Neutrophil (primary cell): ENCODE results near the gene IRAK1BP1.
A peak's percentile ranks its signal among the peaks of the same experiment; 100 is the strongest.

ENCODE experiments used
- H3K27ac ChIP-seq: fragments of 200-600 bp; sonication (generic); 2 replicates; pipeline ENCODE4 v1.5.1; 2016; ENCODE audit warnings: mild to moderate bottlenecking, moderate library complexity
- H3K27me3 ChIP-seq: fragments of 200-600 bp; sonication (generic); 2 replicates; pipeline ENCODE4 v1.6.0; 2016; ENCODE audit warnings: mild to moderate bottlenecking
- H3K36me3 ChIP-seq: fragments of 200-600 bp; sonication (generic); 2 replicates; pipeline ENCODE4 v1.5.1; 2017
- H3K4me1 ChIP-seq, 2 experiments: fragments of 200-600 bp in 1 of 2; sonication (generic) in 1 of 2; 1 replicate in 1 of 2; 2 replicates in 1 of 2; pipeline versions ENCODE4 v1.5.1 to v1.6.1; 2013 to 2016; ENCODE audit warnings: low read depth in 1 of 2, low read length in 1 of 2, mild to moderate bottlenecking in 1 of 2, moderate library complexity in 1 of 2; ENCODE audit not compliant: control insufficient read depth in 1 of 2, insufficient read depth in 1 of 2
- H3K4me3 ChIP-seq, 2 experiments: fragments of 200-600 bp in 1 of 2; sonication (generic) in 1 of 2; 1 replicate in 1 of 2; 2 replicates in 1 of 2; pipeline ENCODE4 v1.5.1; 2013 to 2016; ENCODE audit warnings: low read depth in 1 of 2, low read length in 1 of 2, mild to moderate bottlenecking in 1 of 2, moderate library complexity in 1 of 2
- H3K9me3 ChIP-seq: fragments of 200-600 bp; sonication (generic); 2 replicates; pipeline ENCODE4 v1.5.1; 2016
- TF ChIP-seq, protein P1 (sequence below): fragments of 200-600 bp; sonication (generic); IDR thresholded peaks from 2 replicates; pipeline ENCODE4 v1.5.1; 2016; ENCODE audit warnings: antibody characterized with exemption

The IRAK1BP1 gene

DNA sequence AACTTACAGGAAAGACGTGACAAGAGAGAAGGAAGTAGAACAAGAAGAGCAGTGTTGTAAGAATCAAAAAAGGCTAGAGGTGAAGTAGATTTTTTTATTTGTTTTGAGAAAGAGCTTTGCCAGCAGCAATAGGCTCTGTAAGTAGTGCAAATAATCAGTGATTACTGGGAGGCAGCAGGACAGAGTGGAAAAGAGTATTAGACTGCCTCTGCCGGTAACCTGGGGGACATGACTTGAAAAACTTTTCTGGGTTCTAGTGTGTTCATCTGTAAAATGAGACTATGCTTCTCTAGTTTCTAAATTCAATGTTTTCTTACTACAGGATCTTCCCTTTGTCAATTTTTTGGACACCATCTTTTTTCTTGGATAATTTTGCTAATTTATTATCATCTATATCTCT is 5.8 kb upstream of the IRAK1BP1 start:
- H3K27me3 ChIP-seq = no peaks in the 10 kb centered on the region
- no peak overlapping the region for H3K27ac ChIP-seq
- H3K4me3 ChIP-seq = no peak overlapping the region
- no peaks in the 10 kb centered on the region for H3K4me1 ChIP-seq
- TF ChIP-seq, protein P1, sequence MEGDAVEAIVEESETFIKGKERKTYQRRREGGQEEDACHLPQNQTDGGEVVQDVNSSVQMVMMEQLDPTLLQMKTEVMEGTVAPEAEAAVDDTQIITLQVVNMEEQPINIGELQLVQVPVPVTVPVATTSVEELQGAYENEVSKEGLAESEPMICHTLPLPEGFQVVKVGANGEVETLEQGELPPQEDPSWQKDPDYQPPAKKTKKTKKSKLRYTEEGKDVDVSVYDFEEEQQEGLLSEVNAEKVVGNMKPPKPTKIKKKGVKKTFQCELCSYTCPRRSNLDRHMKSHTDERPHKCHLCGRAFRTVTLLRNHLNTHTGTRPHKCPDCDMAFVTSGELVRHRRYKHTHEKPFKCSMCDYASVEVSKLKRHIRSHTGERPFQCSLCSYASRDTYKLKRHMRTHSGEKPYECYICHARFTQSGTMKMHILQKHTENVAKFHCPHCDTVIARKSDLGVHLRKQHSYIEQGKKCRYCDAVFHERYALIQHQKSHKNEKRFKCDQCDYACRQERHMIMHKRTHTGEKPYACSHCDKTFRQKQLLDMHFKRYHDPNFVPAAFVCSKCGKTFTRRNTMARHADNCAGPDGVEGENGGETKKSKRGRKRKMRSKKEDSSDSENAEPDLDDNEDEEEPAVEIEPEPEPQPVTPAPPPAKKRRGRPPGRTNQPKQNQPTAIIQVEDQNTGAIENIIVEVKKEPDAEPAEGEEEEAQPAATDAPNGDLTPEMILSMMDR = no peak
- no peaks in the 10 kb centered on the region for H3K9me3 ChIP-seq
- H3K36me3 ChIP-seq = no peaks in the 10 kb centered on the region

DNA sequence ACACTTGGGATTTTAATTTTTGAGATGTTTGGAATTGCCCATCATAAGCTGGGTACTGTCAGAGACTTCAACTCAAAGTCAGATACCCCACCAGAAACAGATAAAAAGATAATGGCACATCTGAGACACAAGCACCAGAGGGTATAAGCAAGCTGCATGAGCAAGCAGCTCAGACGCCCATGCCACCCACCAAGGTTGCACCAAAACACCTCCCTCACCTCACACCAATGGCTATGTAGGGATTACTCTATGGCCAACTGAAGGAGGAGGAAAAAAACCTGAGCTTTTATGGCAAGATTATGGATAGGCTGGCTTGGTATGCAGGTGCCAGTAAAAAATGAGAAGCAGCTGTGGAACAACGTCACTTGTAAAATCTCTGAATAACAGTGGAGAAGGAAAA is 3.8 kb upstream of the IRAK1BP1 start:
- no peak overlapping the region for H3K27ac ChIP-seq
- no peaks in the 10 kb centered on the region for H3K27me3 ChIP-seq
- TF ChIP-seq, protein P1 = no peak
- H3K4me3 ChIP-seq = no peak overlapping the region
- H3K9me3 ChIP-seq = no peaks in the 10 kb centered on the region
- H3K36me3 ChIP-seq = no peaks in the 10 kb centered on the region
- peaks cover 4 to 8% of the 10 kb centered on the region in 2 experiments for H3K4me1 ChIP-seq

DNA sequence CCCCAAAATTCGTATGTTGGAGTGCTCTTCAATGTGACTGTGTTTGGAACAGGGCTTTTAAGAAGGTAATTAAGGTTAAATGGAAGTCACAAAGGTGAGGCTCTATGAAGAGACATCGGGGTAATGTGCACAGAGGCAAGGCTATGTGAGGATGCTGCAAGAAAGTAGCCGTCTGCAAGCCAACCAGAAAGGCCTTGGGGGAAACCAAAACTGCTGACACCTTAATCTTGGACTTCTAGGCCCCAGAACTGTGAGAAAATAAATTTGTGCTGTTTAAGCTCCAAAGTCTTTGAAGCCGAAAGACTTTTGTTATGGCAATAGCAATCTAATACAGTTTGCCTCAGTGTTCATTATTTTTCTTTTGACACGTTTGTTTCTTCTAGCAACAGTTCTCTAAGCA is 2.4 kb upstream of the IRAK1BP1 start:
- Histone ChIP-seq H3K4me3 (no peak overlapping the region), H3K4me1 (peaks cover 4 to 8% of the 10 kb centered on the region in 2 experiments), H3K36me3 (no peaks in the 10 kb centered on the region), H3K27ac (no peak overlapping the region), H3K27me3 (no peaks in the 10 kb centered on the region), H3K9me3 (no peaks in the 10 kb centered on the region)
- TF ChIP-seq, protein P1 = no peak

DNA sequence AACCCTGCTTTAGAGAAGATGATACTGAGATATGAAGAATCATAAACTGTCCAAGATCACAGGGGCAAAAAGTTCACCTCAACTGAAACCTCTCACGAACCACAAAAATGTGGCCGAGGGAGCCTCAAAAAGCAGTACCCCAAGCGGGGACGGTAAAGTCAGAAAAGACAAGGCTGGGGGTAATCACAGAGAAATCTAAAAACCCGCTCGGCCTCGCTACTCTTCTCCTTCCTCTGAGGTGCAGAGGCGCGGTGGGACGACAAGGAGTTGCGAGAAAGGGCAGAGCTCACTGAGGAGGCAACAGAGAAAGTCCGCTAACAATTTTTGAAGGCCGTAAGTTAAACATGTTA is 356 bp upstream of the IRAK1BP1 start:
- Histone ChIP-seq H3K27me3 (no peaks in the 10 kb centered on the region), H3K9me3 (no peaks in the 10 kb centered on the region), H3K4me3 (peak overlapping the region; percentile 64 to 66), H3K27ac (no peak overlapping the region), H3K4me1 (peaks cover 4 to 8% of the 10 kb centered on the region in 2 experiments), H3K36me3 (no peaks in the 10 kb centered on the region)
- TF ChIP-seq, protein P1 = no peak

DNA sequence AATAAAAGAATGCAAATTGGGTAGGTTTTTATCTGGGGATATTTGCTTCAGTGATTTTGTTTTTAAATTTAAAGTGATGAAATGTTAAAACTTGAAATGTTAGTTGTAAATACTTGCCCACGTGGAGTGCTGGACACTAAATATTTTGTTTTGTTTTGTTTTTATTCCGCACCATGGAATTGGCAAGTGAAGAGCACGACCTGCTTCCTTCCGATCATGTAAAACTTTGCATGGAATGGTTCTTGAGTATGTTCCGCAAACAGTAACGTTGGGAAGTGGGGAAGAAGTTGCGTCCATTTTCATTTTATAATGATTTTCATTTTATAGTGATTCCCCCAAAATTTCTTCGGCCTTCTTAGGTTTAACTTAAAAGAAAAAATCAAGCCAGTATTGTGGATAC is 765 bp downstream of the IRAK1BP1 start:
- Histone ChIP-seq H3K4me1 (peaks cover 4 to 8% of the 10 kb centered on the region in 2 experiments), H3K9me3 (no peaks in the 10 kb centered on the region), H3K4me3 (peak overlapping the region; percentile 64 to 66), H3K27me3 (no peaks in the 10 kb centered on the region), H3K36me3 (no peaks in the 10 kb centered on the region), H3K27ac (no peak overlapping the region)
- TF ChIP-seq, protein P1 = no peak

DNA sequence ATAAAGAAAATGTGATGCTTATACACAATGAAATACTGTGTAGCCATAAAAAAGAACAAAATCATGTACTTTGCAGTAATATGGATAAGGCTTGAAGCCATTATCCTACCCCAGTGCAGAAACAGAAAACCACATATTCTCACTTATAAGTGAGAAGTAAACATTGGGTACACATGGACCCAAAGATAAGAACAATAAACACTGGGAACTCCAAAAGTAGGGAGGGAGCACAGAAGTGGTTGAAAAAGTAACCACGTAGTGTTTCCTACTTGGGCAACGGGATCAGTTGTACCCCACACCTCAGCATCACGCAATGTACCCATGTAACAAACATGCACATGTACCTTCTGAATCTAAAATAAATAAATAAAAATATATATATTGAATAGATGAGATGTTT is 8.2 kb downstream of the IRAK1BP1 start:
- no peaks in the 10 kb centered on the region for H3K27me3 ChIP-seq
- no peak overlapping the region for H3K4me3 ChIP-seq
- H3K27ac ChIP-seq = no peak overlapping the region
- TF ChIP-seq, protein P1 = no peak
- no peaks in the 10 kb centered on the region for H3K36me3 ChIP-seq
- no peaks in the 10 kb centered on the region for H3K4me1 ChIP-seq
- H3K9me3 ChIP-seq = no peaks in the 10 kb centered on the region
